ENCODE measurements around the gene KCNJ18.
"Not testable (repeated sequence)": the region's sequence is repeated elsewhere in the genome, so short reads cannot be mapped to it uniquely, and the experiment has no call there.

KCNJ18 gene

GRCh38 chr17:21691883-21692703 lies at the start of gene KCNJ18:
Gene KCNJ18 (plus strand): TSS chr17:21692523. CDS start chr17:21702787, 10,264 bp downstream.
- DNase-seq: not testable (repeated sequence)

- DNase-seq: not testable (repeated sequence)
These were observed 44.2 kb upstream of the KCNJ18 start for GRCh38 chr17:21648125-21648524.

GRCh38 chr17:21650043-21650442 lies 42.3 kb upstream of the KCNJ18 start:
- DNase-seq: not testable (repeated sequence)

GRCh38 chr17:21652049-21652448 lies 40.3 kb upstream of the KCNJ18 start:
- DNase-seq: not testable (repeated sequence)

GRCh38 chr17:21653211-21653610 lies 39.1 kb upstream of the KCNJ18 start:
- DNase-seq: not testable (repeated sequence)

GRCh38 chr17:21656518-21657309 lies 35.6 kb upstream of the KCNJ18 start:
- not testable (repeated sequence) for DNase-seq

GRCh38 chr17:21659635-21660034 lies 32.7 kb upstream of the KCNJ18 start:
- DNase-seq: not testable (repeated sequence)

GRCh38 chr17:21661455-21661854 lies 30.9 kb upstream of the KCNJ18 start:
- not testable (repeated sequence) for DNase-seq

GRCh38 chr17:21663166-21663565 lies 29.2 kb upstream of the KCNJ18 start:
- DNase-seq: not testable (repeated sequence)

GRCh38 chr17:21663614-21664474 lies 28.5 kb upstream of the KCNJ18 start:
- DNase-seq: not testable (repeated sequence)

- DNase-seq: not testable (repeated sequence)
These were observed 27.2 kb upstream of the KCNJ18 start for GRCh38 chr17:21665171-21665570.

GRCh38 chr17:21665935-21666493 lies 26.3 kb upstream of the KCNJ18 start:
- DNase-seq: not testable (repeated sequence)

GRCh38 chr17:21666711-21667412 lies 25.5 kb upstream of the KCNJ18 start:
- not testable (repeated sequence) for DNase-seq

- DNase-seq: not testable (repeated sequence)
These were observed 24.8 kb upstream of the KCNJ18 start for GRCh38 chr17:21667413-21668117.

- DNase-seq: not testable (repeated sequence)
These were observed 24.2 kb upstream of the KCNJ18 start for GRCh38 chr17:21668118-21668488.

GRCh38 chr17:21668746-21669508 lies 23.4 kb upstream of the KCNJ18 start:
- not testable (repeated sequence) for DNase-seq

GRCh38 chr17:21669616-21670360 lies 22.5 kb upstream of the KCNJ18 start:
- not testable (repeated sequence) for DNase-seq

- not testable (repeated sequence) for DNase-seq
These were observed 21.8 kb upstream of the KCNJ18 start for GRCh38 chr17:21670361-21671155.

- not testable (repeated sequence) for DNase-seq
These were observed 20.9 kb upstream of the KCNJ18 start for GRCh38 chr17:21671437-21671836.

Data from activated gamma-delta T cell treated with Interleukin-2 at 50 U/mL for 16 hours (primary cell).